HL-60 (cell line): ENCODE data around the gene GTF2I.

Experiments used
- DNase-seq, 2 experiments: peaks; one replicate each; pipeline ENCODE4 v3.0.0-alpha.2; 2010 to 2020; ENCODE audit warnings: low read depth in 1 of 2, low spot score in 1 of 2
- H3K27ac ChIP-seq: fragments of 250-450 bp; sonication (Bioruptor Pico); replicated peaks from 2 replicates; pipeline ENCODE4 v1.5.1; 2020; ENCODE audit warnings: mild to moderate bottlenecking, moderate library complexity
- H3K27me3 ChIP-seq: fragments of 250-450 bp; sonication (Bioruptor Pico); 2 replicates; pipeline ENCODE4 v1.5.1; 2021; ENCODE audit warnings: mild to moderate bottlenecking, moderate library complexity; ENCODE audit not compliant: insufficient read depth, poor library complexity, severe bottlenecking
- H3K4me3 ChIP-seq: replicated peaks from 2 replicates; pipeline ENCODE4 v1.5.1; 2011; ENCODE audit warnings: mild to moderate bottlenecking, control low read depth, low read length; ENCODE audit not compliant: insufficient read depth
- GABPA ChIP-seq: IDR thresholded peaks from 2 replicates; pipeline ENCODE4 v1.6.1; 2012; ENCODE audit warnings: low read depth
- POLR2AphosphoS5 ChIP-seq: IDR thresholded peaks from 2 replicates; pipeline ENCODE4 v1.6.1; 2012; ENCODE audit warnings: low read depth
- SPI1 ChIP-seq: IDR thresholded peaks from 2 replicates; pipeline ENCODE4 v1.6.1; 2012; ENCODE audit warnings: low read depth, mild to moderate bottlenecking, borderline replicate concordance
- TF ChIP-seq, protein P1 (sequence below): IDR thresholded peaks from one replicate; pipeline ENCODE4 v1.5.1; 2011; ENCODE audit warnings: low read length, control low read depth, inconsistent platforms; ENCODE audit not compliant: insufficient read depth
- TF ChIP-seq, protein P2 (sequence below): IDR thresholded peaks from 2 replicates; pipeline ENCODE4 v1.6.1; 2012; ENCODE audit warnings: low read depth; ENCODE audit not compliant: insufficient replicate concordance

The GTF2I gene

DNA sequence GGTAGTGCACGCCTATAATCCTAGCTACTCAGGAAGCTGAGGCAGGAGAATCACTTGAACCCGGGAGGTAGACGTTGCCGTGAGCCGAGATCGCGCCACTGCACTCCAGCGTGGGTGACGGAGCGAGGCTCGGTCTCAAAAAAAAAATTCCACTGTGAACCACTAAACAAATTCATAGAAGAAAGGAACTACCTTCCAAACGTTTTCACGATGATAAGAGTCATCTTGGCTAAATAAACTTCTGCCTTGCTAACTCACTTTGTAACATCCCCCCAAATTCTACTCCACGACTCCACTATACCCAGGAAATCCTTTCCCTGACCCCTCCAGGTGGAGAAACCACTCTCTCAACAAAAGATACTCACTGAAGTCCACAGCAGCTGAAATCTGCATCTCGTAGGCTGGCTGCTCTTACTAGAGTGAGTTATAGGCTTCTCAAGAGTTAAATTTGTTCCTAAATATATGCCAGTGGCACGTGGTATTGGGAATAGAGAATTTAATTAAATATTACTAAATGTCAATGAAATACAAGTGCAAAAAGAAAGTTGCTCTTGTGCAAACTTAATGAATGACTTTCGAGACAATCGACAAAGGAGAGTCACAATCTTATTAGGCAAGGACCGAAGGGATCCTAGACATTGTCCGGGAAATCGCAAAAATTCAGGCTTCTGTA, 1.6 kb upstream of the GTF2I start:
- no peaks in the 10 kb centered on the region for H3K27me3 ChIP-seq
- no peak overlapping the region for H3K4me3 ChIP-seq
- H3K27ac ChIP-seq: 0 out of 2 replicates have a peak overlapping the region, but pooled peaks have one; percentile 9
- no peak for TF ChIP-seq SPI1
- TF ChIP-seq, protein P1, sequence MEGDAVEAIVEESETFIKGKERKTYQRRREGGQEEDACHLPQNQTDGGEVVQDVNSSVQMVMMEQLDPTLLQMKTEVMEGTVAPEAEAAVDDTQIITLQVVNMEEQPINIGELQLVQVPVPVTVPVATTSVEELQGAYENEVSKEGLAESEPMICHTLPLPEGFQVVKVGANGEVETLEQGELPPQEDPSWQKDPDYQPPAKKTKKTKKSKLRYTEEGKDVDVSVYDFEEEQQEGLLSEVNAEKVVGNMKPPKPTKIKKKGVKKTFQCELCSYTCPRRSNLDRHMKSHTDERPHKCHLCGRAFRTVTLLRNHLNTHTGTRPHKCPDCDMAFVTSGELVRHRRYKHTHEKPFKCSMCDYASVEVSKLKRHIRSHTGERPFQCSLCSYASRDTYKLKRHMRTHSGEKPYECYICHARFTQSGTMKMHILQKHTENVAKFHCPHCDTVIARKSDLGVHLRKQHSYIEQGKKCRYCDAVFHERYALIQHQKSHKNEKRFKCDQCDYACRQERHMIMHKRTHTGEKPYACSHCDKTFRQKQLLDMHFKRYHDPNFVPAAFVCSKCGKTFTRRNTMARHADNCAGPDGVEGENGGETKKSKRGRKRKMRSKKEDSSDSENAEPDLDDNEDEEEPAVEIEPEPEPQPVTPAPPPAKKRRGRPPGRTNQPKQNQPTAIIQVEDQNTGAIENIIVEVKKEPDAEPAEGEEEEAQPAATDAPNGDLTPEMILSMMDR: no peak
- TF ChIP-seq, protein P2, sequence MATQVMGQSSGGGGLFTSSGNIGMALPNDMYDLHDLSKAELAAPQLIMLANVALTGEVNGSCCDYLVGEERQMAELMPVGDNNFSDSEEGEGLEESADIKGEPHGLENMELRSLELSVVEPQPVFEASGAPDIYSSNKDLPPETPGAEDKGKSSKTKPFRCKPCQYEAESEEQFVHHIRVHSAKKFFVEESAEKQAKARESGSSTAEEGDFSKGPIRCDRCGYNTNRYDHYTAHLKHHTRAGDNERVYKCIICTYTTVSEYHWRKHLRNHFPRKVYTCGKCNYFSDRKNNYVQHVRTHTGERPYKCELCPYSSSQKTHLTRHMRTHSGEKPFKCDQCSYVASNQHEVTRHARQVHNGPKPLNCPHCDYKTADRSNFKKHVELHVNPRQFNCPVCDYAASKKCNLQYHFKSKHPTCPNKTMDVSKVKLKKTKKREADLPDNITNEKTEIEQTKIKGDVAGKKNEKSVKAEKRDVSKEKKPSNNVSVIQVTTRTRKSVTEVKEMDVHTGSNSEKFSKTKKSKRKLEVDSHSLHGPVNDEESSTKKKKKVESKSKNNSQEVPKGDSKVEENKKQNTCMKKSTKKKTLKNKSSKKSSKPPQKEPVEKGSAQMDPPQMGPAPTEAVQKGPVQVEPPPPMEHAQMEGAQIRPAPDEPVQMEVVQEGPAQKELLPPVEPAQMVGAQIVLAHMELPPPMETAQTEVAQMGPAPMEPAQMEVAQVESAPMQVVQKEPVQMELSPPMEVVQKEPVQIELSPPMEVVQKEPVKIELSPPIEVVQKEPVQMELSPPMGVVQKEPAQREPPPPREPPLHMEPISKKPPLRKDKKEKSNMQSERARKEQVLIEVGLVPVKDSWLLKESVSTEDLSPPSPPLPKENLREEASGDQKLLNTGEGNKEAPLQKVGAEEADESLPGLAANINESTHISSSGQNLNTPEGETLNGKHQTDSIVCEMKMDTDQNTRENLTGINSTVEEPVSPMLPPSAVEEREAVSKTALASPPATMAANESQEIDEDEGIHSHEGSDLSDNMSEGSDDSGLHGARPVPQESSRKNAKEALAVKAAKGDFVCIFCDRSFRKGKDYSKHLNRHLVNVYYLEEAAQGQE: no peak
- no peak for DNase-seq

DNA sequence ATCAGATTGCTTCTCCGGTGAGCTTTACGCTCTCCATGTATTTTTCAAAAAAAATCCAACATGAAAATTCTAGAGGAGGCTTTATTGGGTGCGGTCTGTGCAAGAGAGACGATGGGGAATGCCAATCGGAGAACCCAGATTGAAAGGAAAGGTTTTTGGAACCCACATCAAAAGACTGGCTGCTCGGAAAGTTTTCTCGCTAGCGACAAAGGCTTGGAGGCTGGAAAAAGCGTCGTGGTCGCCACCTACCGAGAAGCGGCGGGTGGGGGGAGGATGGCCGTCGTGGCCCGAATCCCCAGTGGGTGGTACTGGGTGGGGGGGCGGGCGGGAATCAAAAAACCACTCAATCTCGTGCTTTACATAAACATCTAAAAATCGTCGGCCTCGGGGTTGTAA, 1.1 kb upstream of the GTF2I start:
- H3K27me3 ChIP-seq: no peaks in the 10 kb centered on the region
- H3K4me3 ChIP-seq: peak overlapping the region; percentile 53
- peak overlapping the region; percentile 98 for H3K27ac ChIP-seq
- TF ChIP-seq GABPA: no peak
- TF ChIP-seq POLR2AphosphoS5: no peak
- TF ChIP-seq, protein P1: no peak
- no peak for TF ChIP-seq SPI1
- TF ChIP-seq, protein P2: no peak
- peak in 1 of 2 experiments; percentile 42 for DNase-seq

DNA sequence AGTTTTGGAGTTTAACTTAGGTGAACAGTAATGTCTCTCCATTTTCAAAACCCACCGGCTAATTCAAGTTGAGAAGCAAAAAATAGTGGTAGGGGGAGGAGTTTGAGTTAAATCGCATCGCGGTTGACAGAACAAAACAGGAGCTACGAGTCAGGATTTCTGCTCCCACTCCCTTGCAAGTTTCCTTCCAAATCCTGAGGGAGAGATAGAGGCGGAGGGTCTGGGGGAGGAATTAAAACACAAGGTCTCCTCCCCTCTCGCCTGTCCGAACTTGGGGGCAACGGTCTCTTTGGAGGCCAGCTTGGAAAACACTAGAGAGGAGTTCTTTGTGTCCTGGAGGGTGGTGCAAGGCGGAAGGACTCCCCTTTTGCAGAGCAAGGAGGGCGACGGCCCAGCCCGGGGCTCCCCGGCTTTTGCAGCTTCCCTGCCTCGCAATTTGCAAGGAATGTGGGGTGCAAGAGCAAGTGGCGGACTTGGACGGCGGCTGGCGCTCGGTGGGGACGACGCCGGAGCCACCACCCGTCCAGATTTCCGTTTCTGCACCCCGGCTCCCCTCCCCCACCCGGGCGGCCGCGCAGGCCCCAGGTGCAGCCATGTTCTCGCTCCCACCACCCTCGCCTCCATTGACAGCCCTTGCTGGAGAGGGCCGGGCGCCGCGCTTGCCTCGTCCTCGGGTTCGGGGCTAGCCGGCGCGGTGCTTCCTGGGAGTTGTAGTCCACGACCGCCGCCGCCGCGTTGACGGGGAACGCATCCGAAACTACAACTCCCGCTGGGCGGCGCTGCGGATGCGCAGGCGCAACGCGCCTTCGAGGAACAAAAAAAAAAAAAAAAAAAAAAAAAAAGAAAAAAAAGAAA, 454 bp upstream of the GTF2I start:
- TF ChIP-seq POLR2AphosphoS5: peak; percentile 85
- TF ChIP-seq, protein P1: no peak
- no peak for TF ChIP-seq SPI1
- TF ChIP-seq, protein P2: peak; percentile 61
- TF ChIP-seq GABPA: peak; percentile 37; the same call in 1 of the 2 replicates
- peak; percentile 93 to 98 for DNase-seq
- H3K27ac ChIP-seq: peak overlapping the region; percentile 98
- no peaks in the 10 kb centered on the region for H3K27me3 ChIP-seq
- H3K4me3 ChIP-seq: peak overlapping the region; percentile 53
